Testis (tissue), 3 donors: ENCODE measurements around the gene SLC36A4. TPM values are rescaled to one million over a fixed set of nuclear protein-coding genes. Genes with fewer than 3 reads are reported as not detected.
"Not testable (repeated sequence)": the region's sequence is repeated elsewhere in the genome, so short reads cannot be mapped to it uniquely, and the experiment has no call there.

Source experiments
- DNase-seq: peaks from one replicate; pipeline ENCODE4 v3.0.0-alpha.2; 2019
- H3K27ac ChIP-seq, 2 donors: fragments of 200-600 bp; sonication (generic); one replicate each; pipeline ENCODE4 v1.5.1; 2019
- H3K27me3 ChIP-seq: fragments of 200-600 bp; sonication (generic); one replicate; pipeline ENCODE4 v1.5.1; 2019
- H3K36me3 ChIP-seq: fragments of 200-600 bp; sonication (generic); one replicate; pipeline ENCODE4 v1.5.1; 2017; ENCODE audit warnings: low read depth; ENCODE audit errors: missing control alignments
- H3K4me1 ChIP-seq: fragments of 200-600 bp; sonication (generic); one replicate; pipeline ENCODE4 v1.5.1; 2019
- H3K4me3 ChIP-seq, 2 donors: fragments of 200-600 bp; sonication (generic); one replicate each; pipeline ENCODE4 v1.5.1; 2017 to 2019
- H3K9me3 ChIP-seq: fragments of 200-600 bp; sonication (generic); one replicate; pipeline ENCODE4 v1.5.1; 2017
- POLR2A ChIP-seq: fragments of 450-650 bp; IDR thresholded peaks from one replicate; pipeline ENCODE4 v1.6.1; 2017; ENCODE audit warnings: antibody characterized with exemption, mild to moderate bottlenecking, moderate library complexity
- WGBS, 2 donors: methylation state at CpG; one replicate each; pipeline ENCODE4 v1.1.5; 2018; 5-methylcytosine and 5-hydroxymethylcytosine counted together
- intact Hi-C: fragments of 100-400 bp; cut with DNase I; formaldehyde crosslinking; loops from one replicate; pipeline ENCODE4 v1.15.1; 2023; ENCODE audit warnings: low total_unique reads
- polyA plus RNA-seq: library from polyadenylated mRNA; stranded (reverse); fragments of 350-450 nt; fragmentation: Illumina TruSeq; extraction: RNeasy Lipid Tissue Mini Kit (QIAGEN cat#74804); gene quantifications from one replicate; pipeline ENCODE4 v1.2.3, GENCODE V29; 2014; ENCODE audit warnings: low read depth, low replicate concordance; ENCODE audit not compliant: insufficient read depth
- total RNA-seq, 2 donors: library from RNA; depleted of rRNA; stranded (reverse); fragments of >200 nt; gene quantifications; one replicate each; pipeline ENCODE4 v1.2.3, GENCODE V29; 2016
- TF ChIP-seq, protein P1 (sequence below), 3 experiments: fragments of 450-650 bp in 2 of 3; fragments of 200-600 bp in 1 of 3; sonication (generic) in 1 of 3; IDR thresholded peaks; one replicate each; pipeline ENCODE4 v1.5.1; 2016 to 2019; ENCODE audit warnings: antibody characterized with exemption in 3 of 3, mild to moderate bottlenecking in 2 of 3, moderate library complexity in 1 of 3

Gene SLC36A4
- total and polyA plus RNA-seq, 3 donors from 2014 or later: 9.3 to 23.5 (median 18.3) TPM

DNA sequence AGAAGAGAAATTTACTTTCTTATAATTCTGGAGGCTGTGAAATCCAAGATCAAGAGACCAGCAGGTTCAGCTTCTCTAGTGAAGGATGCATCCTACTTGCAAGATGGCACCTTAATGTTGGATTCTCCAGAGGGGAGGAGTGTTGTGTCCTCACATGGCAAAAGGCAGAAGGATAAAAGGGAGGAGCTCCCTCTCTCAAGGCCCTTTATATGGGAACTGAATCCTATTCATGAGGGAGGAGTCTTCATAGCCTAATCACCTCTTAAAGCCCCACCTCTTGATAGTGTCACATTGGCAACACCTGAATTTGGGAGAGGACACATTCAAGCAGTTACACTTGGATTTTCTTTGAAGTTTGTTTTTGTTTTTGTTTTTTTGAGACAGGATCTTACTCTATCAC is 79.5 kb downstream of the SLC36A4 start:
- Histone ChIP-seq H3K4me1 (no peaks in the 10 kb centered on the region), H3K9me3 (no peaks in the 10 kb centered on the region), H3K27ac (no peak overlapping the region), H3K27me3 (no peaks in the 10 kb centered on the region), H3K36me3 (no peaks in the 10 kb centered on the region), H3K4me3 (no peak overlapping the region)
- TF ChIP-seq POLR2A: no peak
- TF ChIP-seq, protein P1, sequence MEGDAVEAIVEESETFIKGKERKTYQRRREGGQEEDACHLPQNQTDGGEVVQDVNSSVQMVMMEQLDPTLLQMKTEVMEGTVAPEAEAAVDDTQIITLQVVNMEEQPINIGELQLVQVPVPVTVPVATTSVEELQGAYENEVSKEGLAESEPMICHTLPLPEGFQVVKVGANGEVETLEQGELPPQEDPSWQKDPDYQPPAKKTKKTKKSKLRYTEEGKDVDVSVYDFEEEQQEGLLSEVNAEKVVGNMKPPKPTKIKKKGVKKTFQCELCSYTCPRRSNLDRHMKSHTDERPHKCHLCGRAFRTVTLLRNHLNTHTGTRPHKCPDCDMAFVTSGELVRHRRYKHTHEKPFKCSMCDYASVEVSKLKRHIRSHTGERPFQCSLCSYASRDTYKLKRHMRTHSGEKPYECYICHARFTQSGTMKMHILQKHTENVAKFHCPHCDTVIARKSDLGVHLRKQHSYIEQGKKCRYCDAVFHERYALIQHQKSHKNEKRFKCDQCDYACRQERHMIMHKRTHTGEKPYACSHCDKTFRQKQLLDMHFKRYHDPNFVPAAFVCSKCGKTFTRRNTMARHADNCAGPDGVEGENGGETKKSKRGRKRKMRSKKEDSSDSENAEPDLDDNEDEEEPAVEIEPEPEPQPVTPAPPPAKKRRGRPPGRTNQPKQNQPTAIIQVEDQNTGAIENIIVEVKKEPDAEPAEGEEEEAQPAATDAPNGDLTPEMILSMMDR (IDR thresholded peaks at IDR 0.05): no peak
- no peak for DNase-seq
- intact Hi-C loops: no loop called here

DNA sequence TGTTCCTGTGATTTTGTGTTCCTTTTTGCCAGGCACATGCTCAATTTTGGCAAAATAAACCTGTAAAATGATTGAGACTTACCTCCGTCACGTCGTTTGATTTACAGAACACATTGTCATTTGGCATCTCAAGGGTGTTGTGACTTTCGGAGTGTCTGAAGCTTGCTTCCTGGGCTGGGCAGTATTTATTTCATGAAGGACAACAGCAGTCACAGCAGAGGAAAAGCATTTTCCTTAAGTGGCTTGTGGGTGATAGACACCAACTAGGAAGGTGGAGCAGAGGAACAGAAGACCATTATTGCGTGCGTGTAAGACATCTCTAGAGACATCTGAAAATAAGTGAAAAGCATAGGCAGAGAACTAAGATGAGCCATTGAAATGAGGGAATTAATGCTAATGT is 80.2 kb downstream of the SLC36A4 start:
- H3K4me1 ChIP-seq: no peaks in the 10 kb centered on the region
- no peak overlapping the region for H3K4me3 ChIP-seq
- WGBS, 2 donors: 65 to 68% methylated on average over 6 of the region's 6 CpGs
- no peak overlapping the region for H3K27ac ChIP-seq
- DNase-seq: no peak
- no peaks in the 10 kb centered on the region for H3K9me3 ChIP-seq
- H3K36me3 ChIP-seq: no peaks in the 10 kb centered on the region
- no peaks in the 10 kb centered on the region for H3K27me3 ChIP-seq
- TF ChIP-seq POLR2A: no peak
- TF ChIP-seq, protein P1 (IDR thresholded peaks at IDR 0.05): no peak
- intact Hi-C loops: no loop called here

DNA sequence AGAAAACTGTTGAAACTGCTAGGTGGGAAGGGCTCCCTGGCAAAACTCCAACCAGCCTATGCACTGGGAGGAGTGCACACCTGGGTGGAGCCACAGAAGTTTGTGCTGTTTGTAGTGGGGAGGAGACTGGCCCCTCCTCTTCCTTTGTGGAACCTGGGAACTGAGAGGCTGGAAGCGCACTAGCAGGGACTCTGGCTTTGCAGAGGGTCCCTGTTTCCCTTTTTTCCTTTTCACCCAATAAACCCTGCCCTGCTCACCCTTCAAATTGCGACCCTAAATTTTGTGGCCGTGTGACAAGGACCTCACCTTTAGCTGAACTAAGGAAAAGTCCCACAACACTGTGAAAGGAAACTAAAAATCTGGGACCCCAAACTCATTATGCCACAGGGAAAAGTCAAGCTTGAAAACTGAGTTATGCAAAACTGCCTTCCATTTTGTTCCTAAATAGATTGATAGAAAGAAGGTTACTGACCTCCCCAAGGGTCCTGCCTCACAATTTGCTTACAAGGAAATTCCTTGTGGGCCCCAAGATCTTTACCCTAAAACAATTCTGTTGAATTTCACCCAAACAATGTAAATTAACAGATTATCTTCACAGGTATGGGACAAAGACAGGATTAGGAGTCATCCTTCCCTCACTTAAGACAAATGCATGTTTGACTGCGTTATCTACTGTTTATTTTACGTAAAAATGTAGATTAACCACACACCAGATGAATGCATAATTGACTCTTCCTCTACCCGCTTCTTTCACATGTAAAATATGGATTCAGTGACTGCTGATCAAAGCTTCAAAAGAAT is 81.0 kb downstream of the SLC36A4 start:
- Histone ChIP-seq H3K9me3 (no peaks in the 10 kb centered on the region), H3K4me1 (no peaks in the 10 kb centered on the region), H3K4me3 (no peak overlapping the region), H3K27me3 (no peaks in the 10 kb centered on the region), H3K27ac (no peak overlapping the region), H3K36me3 (no peaks in the 10 kb centered on the region)
- no peak for DNase-seq
- intact Hi-C loops: no loop called here
- 60 to 73% methylated on average over 6 of the region's 6 CpGs for WGBS, 2 donors
- TF ChIP-seq, protein P1 (IDR thresholded peaks at IDR 0.05): no peak
- no peak for TF ChIP-seq POLR2A

DNA sequence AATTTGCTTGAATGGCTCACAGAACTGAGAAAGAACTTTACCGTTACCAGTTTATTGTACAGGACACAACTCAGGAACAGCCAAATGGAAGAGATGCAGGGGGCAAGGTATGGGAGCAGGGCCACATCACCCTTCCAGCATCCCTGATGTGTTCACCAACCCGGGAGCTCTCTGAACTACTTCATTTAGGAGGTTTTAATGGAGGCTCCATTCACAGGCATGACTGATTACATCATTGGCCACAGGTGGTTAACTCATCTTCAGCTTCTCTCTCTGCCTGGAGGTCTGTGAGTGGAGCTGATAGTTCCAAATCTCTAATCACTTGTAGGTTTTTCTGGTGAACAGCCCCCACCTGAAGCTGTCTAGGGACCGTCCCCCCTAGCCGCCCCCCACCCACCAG is 83.5 kb downstream of the SLC36A4 start:
- no peaks in the 10 kb centered on the region for H3K9me3 ChIP-seq
- intact Hi-C loops: no loop called here
- no peaks in the 10 kb centered on the region for H3K27me3 ChIP-seq
- no peaks in the 10 kb centered on the region for H3K36me3 ChIP-seq
- no peaks in the 10 kb centered on the region for H3K4me1 ChIP-seq
- no peak overlapping the region for H3K27ac ChIP-seq
- WGBS, 2 donors: 76 to 87% methylated on average over 4 of the region's 4 CpGs
- no peak for DNase-seq
- H3K4me3 ChIP-seq: no peak overlapping the region
- no peak for TF ChIP-seq POLR2A
- TF ChIP-seq, protein P1 (IDR thresholded peaks at IDR 0.05): no peak

DNA sequence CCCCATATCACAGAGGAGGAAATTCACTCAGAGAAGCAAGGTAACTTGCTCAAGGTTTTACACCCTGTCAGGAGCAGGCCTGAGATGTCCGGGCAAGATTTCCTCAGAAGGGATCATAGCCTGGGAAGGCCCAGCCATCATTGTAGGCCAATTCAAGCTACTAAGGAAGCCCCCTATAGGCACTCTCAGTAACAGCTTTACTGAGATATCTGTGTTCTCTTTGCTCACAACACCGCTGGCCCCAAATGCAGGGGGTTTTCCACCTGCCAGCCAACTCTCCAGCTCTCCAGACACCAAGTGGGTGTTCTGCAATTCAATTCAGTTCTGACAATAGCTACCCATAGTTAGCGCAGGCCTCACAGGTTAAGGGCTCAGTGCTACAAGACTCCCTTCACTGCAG is 84.0 kb downstream of the SLC36A4 start:
- no peak for DNase-seq
- TF ChIP-seq, protein P1 (IDR thresholded peaks at IDR 0.05): no peak
- TF ChIP-seq POLR2A: no peak
- Histone ChIP-seq H3K27ac (no peak overlapping the region), H3K27me3 (no peaks in the 10 kb centered on the region), H3K4me1 (no peaks in the 10 kb centered on the region), H3K9me3 (no peaks in the 10 kb centered on the region), H3K36me3 (no peaks in the 10 kb centered on the region), H3K4me3 (no peak overlapping the region)
- intact Hi-C loops: no loop called here
- 73% methylated on average over 3 of the region's 3 CpGs for WGBS, 2 donors

DNA sequence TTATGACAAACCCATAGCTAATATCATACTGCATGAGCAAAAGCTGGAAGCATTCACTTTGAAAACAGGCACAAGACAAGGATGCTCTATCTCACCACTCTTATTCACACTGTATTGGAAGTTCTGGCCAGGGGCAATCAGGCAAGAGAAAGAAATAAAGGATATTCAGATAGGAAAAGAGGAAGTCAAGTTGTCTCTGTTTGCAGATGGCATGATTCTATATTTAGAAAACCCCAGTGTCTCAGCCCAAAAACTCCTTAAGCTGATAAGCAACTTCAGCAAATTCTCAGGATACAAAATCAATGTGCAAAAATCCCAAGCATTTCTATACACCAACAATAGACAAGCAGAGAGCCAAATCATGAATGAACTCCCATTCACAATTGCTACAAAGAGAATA is 86.6 kb downstream of the SLC36A4 start:
- DNase-seq, intact Hi-C loops, H3K9me3 ChIP-seq, H3K27me3 ChIP-seq, H3K36me3 ChIP-seq, H3K4me1 ChIP-seq, H3K4me3 ChIP-seq, H3K27ac ChIP-seq: not testable (repeated sequence)
